Muscle layer of duodenum (tissue), 2 donors: ENCODE results near the gene RELN.

Experiments
- H3K27ac ChIP-seq: one replicate; pipeline ENCODE4 v1.7.0; 2013; ENCODE audit warnings: mild to moderate bottlenecking, low read length
- H3K27me3 ChIP-seq: one replicate; pipeline ENCODE4 v1.7.0; 2013; ENCODE audit warnings: low read depth, mild to moderate bottlenecking, control low read depth, low read length
- H3K36me3 ChIP-seq, 2 donors: one replicate each; pipeline ENCODE4 v1.7.0; 2013; ENCODE audit warnings: low read length in 2 of 2, control low read depth in 1 of 2, mild to moderate bottlenecking in 1 of 2; ENCODE audit not compliant: insufficient read depth in 2 of 2, control insufficient read depth in 1 of 2
- H3K4me1 ChIP-seq, 2 donors: one replicate each; pipeline ENCODE4 v1.7.0; 2013; ENCODE audit warnings: low read length in 2 of 2, mild to moderate bottlenecking in 2 of 2, control low read depth in 1 of 2, moderate library complexity in 1 of 2; ENCODE audit not compliant: insufficient read depth in 2 of 2, control insufficient read depth in 1 of 2
- H3K4me3 ChIP-seq, 2 donors: one replicate each; pipeline ENCODE4 v1.7.0; 2013; ENCODE audit warnings: low read length in 2 of 2, low read depth in 1 of 2, mild to moderate bottlenecking in 1 of 2
- H3K9me3 ChIP-seq, 2 donors: one replicate each; pipeline ENCODE4 v1.7.0; 2013; ENCODE audit warnings: low read length in 2 of 2, control low read depth in 1 of 2, mild to moderate bottlenecking in 1 of 2; ENCODE audit not compliant: control insufficient read depth in 1 of 2
- donor health status: healthy.

RELN gene

DNA sequence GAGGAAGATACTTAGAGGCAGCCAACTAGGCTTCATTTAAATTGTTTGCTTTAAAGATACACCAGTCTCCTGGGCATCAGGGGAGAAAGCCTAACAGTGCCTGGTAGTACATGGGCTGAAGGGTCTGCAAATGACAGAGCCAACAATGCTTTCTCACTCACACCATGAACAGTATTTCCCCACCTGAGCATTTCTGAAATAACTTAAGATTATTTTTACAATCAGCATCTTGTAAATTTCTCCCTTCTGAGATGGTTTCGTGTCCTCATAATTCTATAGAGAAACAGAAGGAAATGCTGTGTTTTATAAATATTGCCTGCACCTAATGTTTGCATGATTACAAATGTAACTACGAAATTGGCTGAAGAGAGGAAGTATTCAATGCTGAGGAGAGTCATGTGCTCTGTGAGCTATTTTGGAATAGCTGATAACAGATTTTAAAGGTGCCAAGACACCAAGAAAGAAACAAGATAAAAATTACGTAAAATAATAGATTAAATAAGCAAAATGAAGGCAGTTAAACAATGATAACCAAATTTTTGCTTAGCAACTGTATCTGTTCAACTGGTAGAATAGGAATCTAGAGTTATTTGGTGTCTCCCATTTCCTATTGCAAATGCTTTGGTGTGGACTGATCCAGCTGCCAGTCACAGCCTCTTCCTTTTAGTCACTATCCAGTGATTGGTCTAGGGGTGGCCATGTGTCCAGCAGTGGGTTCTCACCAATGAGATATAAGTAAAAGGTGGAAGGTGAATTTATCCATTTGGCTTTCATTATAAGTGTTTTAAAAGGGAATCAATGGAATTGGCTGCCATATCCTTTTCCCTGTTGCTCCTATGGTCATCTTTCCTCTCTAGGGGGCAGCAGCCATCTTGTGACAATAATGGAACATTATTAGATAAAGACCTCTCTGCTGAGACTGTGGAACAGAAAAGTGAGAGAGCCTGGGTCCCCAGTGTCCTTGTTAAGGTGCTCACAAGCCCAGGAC is 375.5 kb downstream of the RELN start:
- H3K27me3 ChIP-seq = no peaks in the 10 kb centered on the region
- no peaks in the 10 kb centered on the region for H3K9me3 ChIP-seq
- no peak overlapping the region for H3K4me3 ChIP-seq
- no peaks in the 10 kb centered on the region for H3K4me1 ChIP-seq
- H3K36me3 ChIP-seq = no peaks in the 10 kb centered on the region
- H3K27ac ChIP-seq = no peak overlapping the region

- H3K4me3 ChIP-seq = no peak overlapping the region
- H3K36me3 ChIP-seq = no peaks in the 10 kb centered on the region
- no peaks in the 10 kb centered on the region for H3K4me1 ChIP-seq
- H3K9me3 ChIP-seq = no peaks in the 10 kb centered on the region
- H3K27me3 ChIP-seq = no peaks in the 10 kb centered on the region
- no peak overlapping the region for H3K27ac ChIP-seq
These were observed 379.7 kb downstream of the RELN start for GRCh38 chr7:103609778-103610177.

GRCh38 chr7:103605640-103606039 is 383.8 kb downstream of the RELN start:
- H3K4me3 ChIP-seq = no peak overlapping the region
- H3K9me3 ChIP-seq = no peaks in the 10 kb centered on the region
- H3K27me3 ChIP-seq = no peaks in the 10 kb centered on the region
- no peaks in the 10 kb centered on the region for H3K4me1 ChIP-seq
- no peak overlapping the region for H3K27ac ChIP-seq
- H3K36me3 ChIP-seq = no peaks in the 10 kb centered on the region

DNA sequence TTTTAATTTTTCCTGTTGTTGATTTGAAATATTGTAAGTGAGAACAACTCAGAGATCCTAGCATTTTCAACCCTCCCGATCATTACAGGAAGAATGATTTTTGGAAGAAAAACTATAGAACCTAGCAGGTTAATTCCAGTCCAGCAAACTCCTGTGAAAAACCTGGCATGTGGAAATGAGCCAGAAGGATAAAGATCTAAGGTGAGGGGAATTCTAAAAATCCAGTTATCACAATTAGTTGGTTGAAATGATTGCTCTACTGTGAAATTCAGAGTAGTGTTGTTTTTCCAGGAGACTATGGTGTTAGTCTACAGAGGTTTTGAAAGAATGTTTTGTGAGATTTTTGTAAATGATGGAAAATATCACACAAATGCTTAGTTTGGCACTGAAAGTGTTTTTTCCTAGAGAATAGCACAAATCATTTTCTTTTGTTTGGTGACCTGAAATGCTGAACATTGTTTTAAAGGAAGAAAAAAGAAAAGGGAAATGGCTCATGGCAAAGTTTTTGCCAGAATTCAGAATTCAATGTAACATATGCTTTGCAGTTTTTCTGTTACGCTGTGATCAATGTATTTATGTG is 391.0 kb downstream of the RELN start:
- no peaks in the 10 kb centered on the region for H3K9me3 ChIP-seq
- H3K27me3 ChIP-seq = no peaks in the 10 kb centered on the region
- H3K4me3 ChIP-seq = no peak overlapping the region
- H3K36me3 ChIP-seq = no peaks in the 10 kb centered on the region
- no peaks in the 10 kb centered on the region for H3K4me1 ChIP-seq
- no peak overlapping the region for H3K27ac ChIP-seq

DNA sequence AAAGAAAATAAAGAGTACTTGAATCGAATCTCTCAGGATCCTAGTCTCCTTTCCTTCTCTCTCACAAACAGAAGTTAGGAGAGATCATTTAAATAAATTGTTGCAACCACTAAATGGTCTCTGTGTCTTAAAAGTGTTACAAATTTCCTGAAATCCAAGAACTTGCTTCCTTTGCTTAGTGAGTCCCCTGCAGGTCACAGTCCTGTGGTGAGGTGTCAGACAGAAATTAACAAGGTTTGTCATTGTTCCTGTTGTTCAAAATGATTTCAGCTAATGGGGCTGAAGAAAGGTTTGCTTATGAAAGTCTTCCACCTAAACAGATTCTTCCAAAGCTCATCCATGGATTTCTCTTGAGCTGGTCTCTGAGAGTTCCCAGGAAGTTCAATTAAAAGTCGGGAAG is 391.9 kb downstream of the RELN start:
- H3K4me3 ChIP-seq = no peak overlapping the region
- no peaks in the 10 kb centered on the region for H3K9me3 ChIP-seq
- H3K4me1 ChIP-seq = no peaks in the 10 kb centered on the region
- no peaks in the 10 kb centered on the region for H3K36me3 ChIP-seq
- no peak overlapping the region for H3K27ac ChIP-seq
- no peaks in the 10 kb centered on the region for H3K27me3 ChIP-seq

GRCh38 chr7:103594186-103594585 is 395.3 kb downstream of the RELN start:
- no peak overlapping the region for H3K4me3 ChIP-seq
- H3K9me3 ChIP-seq = no peaks in the 10 kb centered on the region
- no peaks in the 10 kb centered on the region for H3K36me3 ChIP-seq
- H3K27me3 ChIP-seq = no peaks in the 10 kb centered on the region
- H3K27ac ChIP-seq = no peak overlapping the region
- no peaks in the 10 kb centered on the region for H3K4me1 ChIP-seq

DNA sequence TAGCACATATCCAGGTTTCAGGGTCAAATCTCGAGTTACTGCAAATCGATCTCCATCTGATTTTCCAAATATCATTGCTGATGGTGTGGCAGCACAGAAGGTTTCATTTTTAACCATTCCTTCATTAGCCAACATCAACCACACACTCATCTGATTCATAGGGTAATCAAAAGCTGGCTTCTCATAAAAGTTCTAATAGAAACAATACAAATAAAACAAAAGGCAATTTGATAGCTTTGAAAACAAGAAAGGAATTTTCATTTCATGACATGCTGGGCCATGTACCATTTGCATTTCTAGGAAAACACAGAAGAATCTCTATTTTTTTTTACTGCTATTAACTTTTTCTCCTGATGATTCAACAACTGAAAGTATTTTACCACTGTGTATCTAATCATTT is 395.8 kb downstream of the RELN start:
- no peaks in the 10 kb centered on the region for H3K4me1 ChIP-seq
- no peaks in the 10 kb centered on the region for H3K9me3 ChIP-seq
- H3K36me3 ChIP-seq = no peaks in the 10 kb centered on the region
- H3K27ac ChIP-seq = no peak overlapping the region
- no peak overlapping the region for H3K4me3 ChIP-seq
- no peaks in the 10 kb centered on the region for H3K27me3 ChIP-seq

- Histone ChIP-seq H3K4me3 (no peak overlapping the region), H3K27ac (no peak overlapping the region), H3K27me3 (no peaks in the 10 kb centered on the region), H3K9me3 (no peaks in the 10 kb centered on the region), H3K36me3 (no peaks in the 10 kb centered on the region), H3K4me1 (no peaks in the 10 kb centered on the region)
These were observed 396.6 kb downstream of the RELN start for GRCh38 chr7:103592844-103593243.

DNA sequence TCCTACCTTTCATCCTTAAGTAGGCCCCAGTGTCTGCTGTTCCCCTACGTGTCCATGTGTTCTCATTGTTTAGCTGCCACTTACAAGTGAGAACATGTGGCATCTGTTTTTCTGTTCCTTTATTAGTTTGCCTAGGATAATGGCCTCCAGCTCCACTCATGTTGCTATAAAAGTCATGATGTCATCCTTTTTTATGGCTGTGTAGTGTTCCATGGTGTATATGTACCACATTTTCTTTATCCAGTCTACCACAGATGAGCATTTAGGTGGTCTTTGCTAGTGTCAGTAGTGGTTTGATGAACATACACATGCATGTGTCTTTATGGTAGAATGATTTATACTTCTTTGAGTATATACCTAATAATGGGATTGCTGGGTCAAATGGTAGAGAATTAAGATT is 397.3 kb downstream of the RELN start:
- Histone ChIP-seq H3K27ac (no peak overlapping the region), H3K36me3 (no peaks in the 10 kb centered on the region), H3K9me3 (no peaks in the 10 kb centered on the region), H3K4me3 (no peak overlapping the region), H3K27me3 (no peaks in the 10 kb centered on the region), H3K4me1 (no peaks in the 10 kb centered on the region)

GRCh38 chr7:103580031-103580430 is 409.4 kb downstream of the RELN start:
- H3K27ac ChIP-seq = no peak overlapping the region
- H3K4me3 ChIP-seq = no peak overlapping the region
- H3K36me3 ChIP-seq = no peaks in the 10 kb centered on the region
- H3K9me3 ChIP-seq = no peaks in the 10 kb centered on the region
- no peaks in the 10 kb centered on the region for H3K4me1 ChIP-seq
- H3K27me3 ChIP-seq = no peaks in the 10 kb centered on the region

- Histone ChIP-seq H3K4me1 (no peaks in the 10 kb centered on the region), H3K4me3 (no peak overlapping the region), H3K27me3 (no peaks in the 10 kb centered on the region), H3K36me3 (no peaks in the 10 kb centered on the region), H3K27ac (no peak overlapping the region), H3K9me3 (no peaks in the 10 kb centered on the region)
These were observed 412.4 kb downstream of the RELN start for GRCh38 chr7:103577059-103577458.
